IMR-90 (cell line): Measurements from ENCODE around the gene SLC24A2. TPM values are rescaled to one million over a fixed set of nuclear protein-coding genes. Genes with fewer than 3 reads are reported as not detected.

Source experiments
- ATAC-seq: fragments of 200-7000 bp; cut with Tn5 transposase; 2 replicates; pipeline ENCODE4 v1.9.1; 2020; ENCODE audit warnings: low read depth, mild to moderate bottlenecking, moderate library complexity
- BruUV-seq: library from RNA; stranded (reverse); fragments of 400-500 nt; replicated peaks from 2 replicates; lab custom pipeline; 2021; lab: Mats Ljungman, UMichigan
- CTCF ChIA-PET: fragments of 300-600 bp; formaldehyde crosslinking; extraction: SDS; loops from one replicate; lab custom pipeline; 2021; ENCODE audit warnings: antibody characterized with exemption; lab: Yijun Ruan, JAX
- POLR2A ChIA-PET: fragments of 300-600 bp; sonication (Branson Sonifier 250); formaldehyde crosslinking; loops from one replicate; lab custom pipeline; 2022; ENCODE audit warnings: antibody characterized with exemption; ENCODE audit not compliant: unreplicated experiment; lab: Charles Lee
- DNase-seq: peaks from one replicate; pipeline ENCODE4 v3.0.0; 2013
- H2AFZ ChIP-seq: replicated peaks from 2 replicates; pipeline ENCODE3; 2013; ENCODE audit warnings: low read length, mild to moderate bottlenecking; ENCODE audit not compliant: poor library complexity
- H2AK5ac ChIP-seq: 2 replicates; pipeline ENCODE4 v1.6.1; 2013; ENCODE audit warnings: low read depth, low read length, inconsistent platforms
- H2AK9ac ChIP-seq: replicated peaks from 2 replicates; pipeline ENCODE3; 2013; ENCODE audit warnings: mild to moderate bottlenecking, low read depth, low read length, moderate library complexity; ENCODE audit not compliant: poor library complexity
- H2BK120ac ChIP-seq: 2 replicates; pipeline ENCODE4 v1.6.1; 2013; ENCODE audit warnings: low read depth, low read length, inconsistent platforms
- H2BK15ac ChIP-seq: 3 replicates; pipeline ENCODE4 v1.6.1; 2013; ENCODE audit warnings: low read depth, low read length, inconsistent platforms
- H2BK20ac ChIP-seq: 2 replicates; pipeline ENCODE4 v1.6.1; 2013; ENCODE audit warnings: low read depth, mild to moderate bottlenecking, inconsistent platforms, low read length, moderate library complexity
- H2BK5ac ChIP-seq: 2 replicates; pipeline ENCODE4 v1.6.1; 2013; ENCODE audit warnings: mild to moderate bottlenecking, low read depth, low read length, inconsistent platforms; ENCODE audit not compliant: poor library complexity, severe bottlenecking
- H3K14ac ChIP-seq: replicated peaks from 2 replicates; pipeline ENCODE4 v1.6.1; 2013; ENCODE audit warnings: low read depth, low read length, inconsistent platforms
- H3K18ac ChIP-seq: 2 replicates; pipeline ENCODE4 v1.6.1; 2013; ENCODE audit warnings: low read depth, low read length, control low read depth
- H3K23ac ChIP-seq: 2 replicates; pipeline ENCODE4 v1.6.1; 2013; ENCODE audit warnings: low read depth, low read length, inconsistent platforms
- H3K27ac ChIP-seq: 2 replicates; pipeline ENCODE4 v1.5.1; 2013; ENCODE audit warnings: mild to moderate bottlenecking, control low read depth, low read length; ENCODE audit not compliant: insufficient read depth
- H3K27me3 ChIP-seq: 2 replicates; pipeline ENCODE4 v1.6.1; 2013; ENCODE audit warnings: low read length; ENCODE audit not compliant: control insufficient read depth, insufficient read depth
- H3K36me3 ChIP-seq: 2 replicates; pipeline ENCODE4 v1.6.1; 2013; ENCODE audit warnings: low read length, mixed read lengths; ENCODE audit not compliant: control insufficient read depth, insufficient read depth
- H3K4ac ChIP-seq: 2 replicates; pipeline ENCODE4 v1.6.1; 2013; ENCODE audit warnings: low read depth, low read length, inconsistent platforms
- H3K4me1 ChIP-seq: 2 replicates; pipeline ENCODE4 v1.6.1; 2013; ENCODE audit warnings: low read length, mixed read lengths; ENCODE audit not compliant: control insufficient read depth, insufficient read depth
- H3K4me2 ChIP-seq: 2 replicates; pipeline ENCODE4 v1.6.1; 2013; ENCODE audit warnings: low read depth, mild to moderate bottlenecking, control low read depth, low read length, moderate library complexity
- H3K4me3 ChIP-seq: 2 replicates; pipeline ENCODE4 v1.5.1; 2013; ENCODE audit warnings: low read depth, mild to moderate bottlenecking, control low read depth, low read length, moderate library complexity; ENCODE audit not compliant: insufficient read depth
- H3K56ac ChIP-seq: 2 replicates; pipeline ENCODE4 v1.6.1; 2013; ENCODE audit warnings: low read length, inconsistent platforms; ENCODE audit not compliant: insufficient read depth; ENCODE audit errors: extremely low read depth
- H3K79me1 ChIP-seq, 2 experiments: 2 replicates each; pipeline ENCODE4 v1.6.1; 2013; ENCODE audit warnings: low read length in 2 of 2, inconsistent platforms in 1 of 2, low read depth in 1 of 2
- H3K9ac ChIP-seq: 2 replicates; pipeline ENCODE4 v1.6.1; 2013; ENCODE audit warnings: low read depth, low read length, control low read depth
- H3K9me1 ChIP-seq: 2 replicates; pipeline ENCODE4 v1.6.1; 2013; ENCODE audit warnings: low read length, inconsistent platforms; ENCODE audit not compliant: insufficient read depth
- H3K9me3 ChIP-seq: 2 replicates; pipeline ENCODE4 v1.6.1; 2013; ENCODE audit warnings: low read length; ENCODE audit not compliant: control insufficient read depth, insufficient read depth
- H4K20me1 ChIP-seq: 2 replicates; pipeline ENCODE4 v1.6.1; 2013; ENCODE audit warnings: low read length, inconsistent platforms; ENCODE audit not compliant: insufficient read depth
- H4K5ac ChIP-seq: 2 replicates; pipeline ENCODE4 v1.6.1; 2013; ENCODE audit warnings: mild to moderate bottlenecking, low read depth, low read length, control low read depth
- H4K8ac ChIP-seq, 2 experiments: 2 replicates each; pipeline ENCODE4 v1.6.1; 2013; ENCODE audit warnings: low read depth in 2 of 2, low read length in 2 of 2, control low read depth in 1 of 2, inconsistent platforms in 1 of 2
- H4K91ac ChIP-seq: 2 replicates; pipeline ENCODE4 v1.6.1; 2013; ENCODE audit warnings: low read depth, low read length, inconsistent platforms; ENCODE audit not compliant: insufficient read depth
- CEBPB ChIP-seq: IDR thresholded peaks from 2 replicates; pipeline ENCODE4 v1.6.1; 2012; ENCODE audit warnings: low read depth, low read length, improper control_type of control experiment
- CHD1 ChIP-seq: IDR thresholded peaks from 2 replicates; pipeline ENCODE4 v1.6.1; 2012; ENCODE audit warnings: low read depth, low read length, improper control_type of control experiment
- ELK1 ChIP-seq: fragments of 150-350 bp; IDR thresholded peaks from 2 replicates; pipeline ENCODE4 v1.6.1; 2016; ENCODE audit warnings: low read depth, mild to moderate bottlenecking, low read length, moderate library complexity, borderline replicate concordance
- WGBS, 2 experiments: methylation state at CpG; one replicate each; pipeline versions ENCODE4 v1.1.5 to v1.1.7; 2013; ENCODE audit warnings: missing lambda C conversion rate in 2 of 2; ENCODE audit not compliant: insufficient read length in 1 of 2; ENCODE audit errors: extremely low coverage in 2 of 2; 5-methylcytosine and 5-hydroxymethylcytosine counted together
- dilution Hi-C: fragments of 300-500 bp; cut with HindIII; formaldehyde crosslinking; loops from one replicate; pipeline ENCODE4 v1.14.3; 2018; ENCODE audit warnings: low sequenced_read_pairs; ENCODE audit not compliant: unreplicated experiment
- in situ Hi-C: fragments of 300-500 bp; cut with MboI; formaldehyde crosslinking; loops from 3 replicates; pipeline ENCODE4 v1.14.3; 2019; ENCODE audit warnings: low sequenced_read_pairs, inconsistent platforms, mixed read lengths
- intact Hi-C: fragments of 100-400 bp; cut with micrococcal nuclease; formaldehyde crosslinking; loops from 2 replicates; pipeline ENCODE4 v1.10.0; 2022
- polyA plus RNA-seq, 3 experiments: library from polyadenylated mRNA; depleted of rRNA; stranded (reverse); fragments of >200 nt; gene quantifications; 2 replicates each; pipeline ENCODE4 v1.2.3, GENCODE V29; 2012; ENCODE audit warnings: low replicate concordance in 1 of 3
- total RNA-seq: library from RNA; depleted of rRNA; stranded (reverse); fragments of >200 nt; gene quantifications from 2 replicates; pipeline ENCODE4 v1.2.3, GENCODE V29; 2012

Gene SLC24A2
- total and polyA plus RNA-seq, 2 of the 4 experiments (the other 2 are of a cell fraction): not detected

GRCh38 chr9:19754921-19755320 is 33.9 kb downstream of the SLC24A2 start:
- dilution Hi-C loops (no loop called here), intact Hi-C loops (no loop called here), in situ Hi-C loops (no loop called here)
- Histone ChIP-seq H3K79me1 (no peaks in the 10 kb centered on the region), H3K4me2 (no peak overlapping the region), H3K14ac (no peak overlapping the region), H3K4ac (no peak overlapping the region), H3K27me3 (no peaks in the 10 kb centered on the region), H3K9me3 (no peaks in the 10 kb centered on the region), H2AK5ac (no peak overlapping the region), H4K5ac (no peak overlapping the region), H3K9me1 (no peaks in the 10 kb centered on the region), H2AK9ac (no peak overlapping the region), H2BK5ac (no peak overlapping the region), H2AFZ (no peak overlapping the region), H4K8ac (no peak overlapping the region), H3K56ac (no peak overlapping the region), H3K27ac (no peak overlapping the region), H2BK20ac (no peak overlapping the region), H4K20me1 (no peaks in the 10 kb centered on the region), H3K9ac (no peak overlapping the region), H3K4me3 (no peak overlapping the region), H3K36me3 (no peaks in the 10 kb centered on the region), H3K18ac (no peak overlapping the region), H2BK120ac (no peak overlapping the region), H4K91ac (no peak overlapping the region), H3K23ac (no peak overlapping the region), H2BK15ac (no peak overlapping the region), H3K4me1 (no peaks in the 10 kb centered on the region)
- ATAC-seq (no peak), DNase-seq (no peak)
- no CpG with 5 or more reads among the region's 2 CpGs for WGBS, 2 experiments
- BruUV-seq: no TSS peak
- TF ChIP-seq CEBPB (no peak), ELK1 (no peak), CHD1 (no peak)
- CTCF ChIA-PET: interaction anchor here (0.6 kb wide), 1 partner anchor 455 kb away, joined by 5 read pairs; no protein-coding TSS in a partner anchor
- POLR2A ChIA-PET: no interaction called here
